HCT116 (cell line): Measurements from ENCODE around the gene IQCC. TPM values are rescaled to one million over a fixed set of nuclear protein-coding genes. Genes with fewer than 3 reads are reported as not detected.

ENCODE experiments used
- ATAC-seq: fragments of 200-7000 bp; cut with Tn5 transposase; 2 replicates; pipeline ENCODE4 v1.9.1; 2020; ENCODE audit warnings: mild to moderate bottlenecking, moderate library complexity
- BruUV-seq: library from RNA; stranded (reverse); fragments of 400-500 nt; replicated peaks from 2 replicates; lab custom pipeline; 2021; lab: Mats Ljungman, UMichigan
- CTCF ChIA-PET: fragments of 300-600 bp; sonication (Branson Sonifier 250); formaldehyde crosslinking; loops from one replicate; lab custom pipeline; 2021; ENCODE audit warnings: antibody characterized with exemption; lab: Charles Lee
- POLR2A ChIA-PET: fragments of 300-600, 350-600 bp; sonication (Branson Sonifier 250); formaldehyde crosslinking; loops from one replicate; lab custom pipeline; 2021; ENCODE audit warnings: antibody characterized with exemption; lab: Charles Lee
- RAD21 ChIA-PET, 2 experiments: fragments of 300-600 bp; sonication (Branson Sonifier 250); formaldehyde crosslinking; loops; one replicate each; lab custom pipeline; 2023; ENCODE audit warnings: low total read pairs in 2 of 2; ENCODE audit not compliant: uncharacterized antibody in 2 of 2, unreplicated experiment in 2 of 2, low non-redundant PET in 1 of 2; lab: Charles Lee
- DNase-seq: peaks from one replicate; pipeline ENCODE4 v3.0.0-alpha.2; 2010; ENCODE audit warnings: low read depth, low spot score
- H2AFZ ChIP-seq: fragments of 200-600 bp; shearing (Covaris generic), sonication (generic); 2 replicates; pipeline ENCODE4 v1.6.1; 2017; ENCODE audit warnings: low read depth, mixed run types, mixed read lengths, antibody characterized with exemption, low read length; ENCODE audit not compliant: poor library complexity, severe bottlenecking
- H3K27ac ChIP-seq: 2 replicates; pipeline ENCODE4 v1.5.1; 2012; ENCODE audit warnings: low read depth, low read length
- H3K27me3 ChIP-seq: fragments of 200-600 bp; sonication (generic); 2 replicates; pipeline ENCODE4 v1.6.1; 2016; ENCODE audit warnings: mixed run types, low read length, mixed read lengths; ENCODE audit not compliant: insufficient read depth
- H3K36me3 ChIP-seq, 2 experiments: fragments of 200-500 bp in 1 of 2; fragments of 200-600 bp in 1 of 2; sonication (Bioruptor generic) in 1 of 2; sonication (generic) in 1 of 2; 2 replicates each; pipeline versions ENCODE4 v1.5.1 to v1.6.1; 2014 to 2016; ENCODE audit warnings: low read length in 2 of 2, inconsistent platforms in 1 of 2, mixed read lengths in 1 of 2, mixed run types in 1 of 2; ENCODE audit not compliant: insufficient read depth in 2 of 2, control insufficient read depth in 1 of 2
- H3K4me1 ChIP-seq, 2 experiments: fragments of 200-600 bp in 1 of 2; sonication (generic) in 1 of 2; 2 replicates each; pipeline versions ENCODE4 v1.5.1 to v1.6.1; 2012 to 2017; ENCODE audit warnings: low read length in 2 of 2, inconsistent platforms in 1 of 2, mild to moderate bottlenecking in 1 of 2, mixed read lengths in 1 of 2, mixed run types in 1 of 2, moderate library complexity in 1 of 2; ENCODE audit not compliant: insufficient read depth in 2 of 2, control insufficient read depth in 1 of 2
- H3K4me2 ChIP-seq: fragments of 200-600 bp; sonication (generic); 2 replicates; pipeline ENCODE4 v1.6.1; 2017; ENCODE audit warnings: mixed run types, low read length, mixed read lengths
- H3K4me3 ChIP-seq, 2 experiments: fragments of 200-600 bp in 1 of 2; sonication (generic) in 1 of 2; replicated peaks in 1 of 2; 2 replicates each; pipeline ENCODE4 v1.5.1; 2011 to 2016; ENCODE audit warnings: low read length in 2 of 2, control low read depth in 1 of 2, low read depth in 1 of 2, mild to moderate bottlenecking in 1 of 2, mixed read lengths in 1 of 2, mixed run types in 1 of 2
- H3K79me2 ChIP-seq: fragments of 200-600 bp; sonication (generic); 2 replicates; pipeline ENCODE4 v1.6.1; 2017; ENCODE audit warnings: mild to moderate bottlenecking, mixed run types, low read length, moderate library complexity, mixed read lengths; ENCODE audit not compliant: insufficient read depth
- H3K9ac ChIP-seq: fragments of 200-600 bp; sonication (generic); 2 replicates; pipeline ENCODE4 v1.6.1; 2016; ENCODE audit warnings: low read length, mixed read lengths
- H3K9me2 ChIP-seq: fragments of 200-600 bp; sonication (generic), shearing (Covaris generic); 2 replicates; pipeline ENCODE4 v1.6.1; 2017; ENCODE audit warnings: mixed run types, mild to moderate bottlenecking, moderate library complexity; ENCODE audit not compliant: insufficient read depth
- H3K9me3 ChIP-seq, 2 experiments: fragments of 200-500 bp in 1 of 2; fragments of 200-600 bp in 1 of 2; sonication (Bioruptor generic) in 1 of 2; sonication (generic) in 1 of 2; 2 replicates each; pipeline ENCODE4 v1.6.1; 2014 to 2017; ENCODE audit warnings: low read length in 2 of 2, mixed read lengths in 2 of 2, inconsistent platforms in 1 of 2, low read depth in 1 of 2, mild to moderate bottlenecking in 1 of 2, mixed run types in 1 of 2, moderate library complexity in 1 of 2; ENCODE audit not compliant: control insufficient read depth in 1 of 2, insufficient read depth in 1 of 2
- H4K20me1 ChIP-seq: fragments of 200-600 bp; sonication (generic), shearing (Covaris generic); 2 replicates; pipeline ENCODE4 v1.6.1; 2017; ENCODE audit warnings: mixed run types, mild to moderate bottlenecking, moderate library complexity; ENCODE audit not compliant: insufficient read depth
- EZH2 ChIP-seq: fragments of 200-600 bp; sonication (generic); IDR thresholded peaks from 2 replicates; pipeline ENCODE4 v1.6.1; 2017; ENCODE audit warnings: antibody characterized with exemption, mixed run types
- EZH2phosphoT487 ChIP-seq: fragments of 200-600 bp; IDR thresholded peaks from 2 replicates; pipeline ENCODE4 v1.6.1; 2018; ENCODE audit warnings: antibody characterized with exemption, borderline replicate concordance
- FOSL1 ChIP-seq: IDR thresholded peaks from 2 replicates; pipeline ENCODE4 v1.6.1; 2012; ENCODE audit warnings: low read depth
- POLR2A ChIP-seq: IDR thresholded peaks from 2 replicates; pipeline ENCODE4 v1.7.0; 2011; ENCODE audit warnings: borderline replicate concordance; ENCODE audit not compliant: insufficient read depth, insufficient read length; ENCODE audit errors: extremely low read depth
- POLR2AphosphoS5 ChIP-seq: IDR thresholded peaks from 2 replicates; pipeline ENCODE4 v1.6.1; 2011; ENCODE audit warnings: mild to moderate bottlenecking, low read depth, low read length, moderate library complexity
- RAD21 ChIP-seq: IDR thresholded peaks from 2 replicates; pipeline ENCODE4 v1.6.1; 2012; ENCODE audit warnings: low read depth, mild to moderate bottlenecking
- SIN3A ChIP-seq: IDR thresholded peaks from 2 replicates; pipeline ENCODE4 v1.6.1; 2012; ENCODE audit warnings: low read depth
- SRF ChIP-seq: IDR thresholded peaks from 2 replicates; pipeline ENCODE4 v1.6.1; 2012; ENCODE audit warnings: low read depth
- TCF7L2 ChIP-seq: IDR thresholded peaks from 2 replicates; pipeline ENCODE4 v1.7.0; 2011; ENCODE audit warnings: borderline replicate concordance, inconsistent platforms; ENCODE audit not compliant: insufficient read depth, insufficient read length; ENCODE audit errors: extremely low read depth
- YY1 ChIP-seq: IDR thresholded peaks from 2 replicates; pipeline ENCODE4 v1.6.1; 2011; ENCODE audit warnings: low read length, low read depth, moderate library complexity, mild to moderate bottlenecking; ENCODE audit not compliant: insufficient replicate concordance; ENCODE audit errors: extremely low read depth
- ZFX ChIP-seq: fragments of 450-650 bp; IDR thresholded peaks from 2 replicates; pipeline ENCODE4 v1.6.1; 2017
- ZNF274 ChIP-seq: fragments of 200-500 bp; sonication (Bioruptor generic); IDR thresholded peaks from 2 replicates; pipeline ENCODE4 v1.6.1; 2014; ENCODE audit warnings: mild to moderate bottlenecking, low read depth, low read length, inconsistent platforms
- intact Hi-C: fragments of 100-400 bp; cut with micrococcal nuclease; formaldehyde crosslinking; loops from 2 replicates; pipeline ENCODE4 v1.10.0; 2022
- total RNA-seq: library from RNA; stranded (reverse); gene quantifications from one replicate; pipeline ENCODE4 v1.2.1, GENCODE V29; 2021; ENCODE audit not compliant: unreplicated experiment
- TF ChIP-seq, protein P1 (sequence below): IDR thresholded peaks from 2 replicates; pipeline ENCODE4 v1.6.1; 2012
- TF ChIP-seq, protein P2 (sequence below), 3 experiments: fragments of 200-600 bp in 1 of 3; sonication (generic) in 1 of 3; IDR thresholded peaks in 2 of 3; conservative IDR thresholded peaks in 1 of 3; 2 replicates each; pipeline ENCODE4 v1.5.1; 2012 to 2017; ENCODE audit warnings: low read depth in 2 of 3, low read length in 2 of 3, antibody characterized with exemption in 1 of 3, borderline replicate concordance in 1 of 3, control low read depth in 1 of 3, mild to moderate bottlenecking in 1 of 3, mixed read lengths in 1 of 3, mixed run types in 1 of 3, moderate library complexity in 1 of 3; ENCODE audit not compliant: insufficient read depth in 1 of 3
- TF ChIP-seq, protein P3 (sequence below): IDR thresholded peaks from 2 replicates; pipeline ENCODE4 v1.6.1; 2011; ENCODE audit warnings: mild to moderate bottlenecking, low read length, moderate library complexity; ENCODE audit not compliant: insufficient replicate concordance; ENCODE audit errors: extremely low read depth
- TF ChIP-seq, protein P4 (sequence below): IDR thresholded peaks from 2 replicates; pipeline ENCODE4 v1.6.1; 2012; ENCODE audit warnings: low read depth

Gene IQCC
- total RNA-seq, 1 experiment from 2014 or later, result 4.7 TPM

DNA sequence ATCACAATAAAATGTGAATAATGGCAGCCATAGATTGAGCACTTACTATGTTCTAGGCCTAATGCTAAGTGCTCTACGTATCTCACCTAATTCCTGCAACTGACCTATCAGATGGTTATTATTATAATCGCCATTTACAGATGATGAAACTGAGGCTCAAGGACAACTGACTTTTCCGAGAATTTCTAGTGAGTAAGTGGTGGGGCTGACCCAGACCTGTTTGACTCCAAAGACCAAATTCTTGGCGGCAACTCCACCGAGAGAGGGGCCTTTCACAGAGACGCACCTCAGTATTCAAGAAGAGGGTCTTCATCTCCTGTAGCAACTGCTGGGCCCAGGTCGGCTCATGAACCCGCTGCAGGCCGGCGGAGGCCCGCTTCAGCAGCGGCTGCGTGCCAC is 16.1 kb downstream of the IQCC start:
- Histone ChIP-seq H3K4me1 (peaks cover 15 to 35% of the 10 kb centered on the region in 2 experiments), H3K36me3 (peaks cover 13 to 23% of the 10 kb centered on the region in 2 experiments; a peak in 3 of 4 replicates), H3K27ac (peak overlapping the region; percentile 68), H3K9me2 (no peaks in the 10 kb centered on the region), H3K27me3 (no peaks in the 10 kb centered on the region), H3K4me3 (peak overlapping the region; percentile 96 to 99), H3K9me3 (no peaks in the 10 kb centered on the region), H3K9ac (peak overlapping the region; percentile 99), H3K4me2 (peak overlapping the region; percentile 96), H3K79me2 (peaks cover 43% of the 10 kb centered on the region), H2AFZ (no peak overlapping the region), H4K20me1 (no peaks in the 10 kb centered on the region)
- CTCF ChIA-PET, result interaction anchor here (0.7 to 1.0 kb wide), 2 partner anchors 27 to 114 kb away, joined by 3 read pairs; partner anchors contain the start of gene MARCKSL1
- POLR2A ChIA-PET, result no interaction called here
- intact Hi-C loops, result no loop called here
- RAD21 ChIA-PET, result interaction anchor here in 1 of 2 experiments (0.7 kb wide), 1 partner anchor 20 kb away, joined by 3 read pairs; no protein-coding TSS in a partner anchor
- TF ChIP-seq EZH2, result no peak
- TF ChIP-seq ZNF274, result no peak
- TF ChIP-seq YY1, result no peak
- TF ChIP-seq SIN3A, result no peak
- TF ChIP-seq POLR2A, result no peak
- TF ChIP-seq TCF7L2, result no peak
- no peak for TF ChIP-seq SRF
- no peak for TF ChIP-seq EZH2phosphoT487
- TF ChIP-seq, protein P1, sequence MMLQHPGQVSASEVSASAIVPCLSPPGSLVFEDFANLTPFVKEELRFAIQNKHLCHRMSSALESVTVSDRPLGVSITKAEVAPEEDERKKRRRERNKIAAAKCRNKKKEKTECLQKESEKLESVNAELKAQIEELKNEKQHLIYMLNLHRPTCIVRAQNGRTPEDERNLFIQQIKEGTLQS, result no peak
- no peak for TF ChIP-seq ZFX
- TF ChIP-seq, protein P2, sequence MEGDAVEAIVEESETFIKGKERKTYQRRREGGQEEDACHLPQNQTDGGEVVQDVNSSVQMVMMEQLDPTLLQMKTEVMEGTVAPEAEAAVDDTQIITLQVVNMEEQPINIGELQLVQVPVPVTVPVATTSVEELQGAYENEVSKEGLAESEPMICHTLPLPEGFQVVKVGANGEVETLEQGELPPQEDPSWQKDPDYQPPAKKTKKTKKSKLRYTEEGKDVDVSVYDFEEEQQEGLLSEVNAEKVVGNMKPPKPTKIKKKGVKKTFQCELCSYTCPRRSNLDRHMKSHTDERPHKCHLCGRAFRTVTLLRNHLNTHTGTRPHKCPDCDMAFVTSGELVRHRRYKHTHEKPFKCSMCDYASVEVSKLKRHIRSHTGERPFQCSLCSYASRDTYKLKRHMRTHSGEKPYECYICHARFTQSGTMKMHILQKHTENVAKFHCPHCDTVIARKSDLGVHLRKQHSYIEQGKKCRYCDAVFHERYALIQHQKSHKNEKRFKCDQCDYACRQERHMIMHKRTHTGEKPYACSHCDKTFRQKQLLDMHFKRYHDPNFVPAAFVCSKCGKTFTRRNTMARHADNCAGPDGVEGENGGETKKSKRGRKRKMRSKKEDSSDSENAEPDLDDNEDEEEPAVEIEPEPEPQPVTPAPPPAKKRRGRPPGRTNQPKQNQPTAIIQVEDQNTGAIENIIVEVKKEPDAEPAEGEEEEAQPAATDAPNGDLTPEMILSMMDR (IDR thresholded peaks at IDR 0.05 in 2 of 3, conservative IDR thresholded peaks at IDR 0.05 in 1 of 3; ENCODE audit: borderline replicate concordance in 1 of 3, insufficient read depth in 1 of 3, low read depth in 2 of 3, low read length in 2 of 3), result no peak
- no peak for TF ChIP-seq RAD21
- no peak for TF ChIP-seq FOSL1
- no peak for TF ChIP-seq POLR2AphosphoS5
- TF ChIP-seq, protein P3, sequence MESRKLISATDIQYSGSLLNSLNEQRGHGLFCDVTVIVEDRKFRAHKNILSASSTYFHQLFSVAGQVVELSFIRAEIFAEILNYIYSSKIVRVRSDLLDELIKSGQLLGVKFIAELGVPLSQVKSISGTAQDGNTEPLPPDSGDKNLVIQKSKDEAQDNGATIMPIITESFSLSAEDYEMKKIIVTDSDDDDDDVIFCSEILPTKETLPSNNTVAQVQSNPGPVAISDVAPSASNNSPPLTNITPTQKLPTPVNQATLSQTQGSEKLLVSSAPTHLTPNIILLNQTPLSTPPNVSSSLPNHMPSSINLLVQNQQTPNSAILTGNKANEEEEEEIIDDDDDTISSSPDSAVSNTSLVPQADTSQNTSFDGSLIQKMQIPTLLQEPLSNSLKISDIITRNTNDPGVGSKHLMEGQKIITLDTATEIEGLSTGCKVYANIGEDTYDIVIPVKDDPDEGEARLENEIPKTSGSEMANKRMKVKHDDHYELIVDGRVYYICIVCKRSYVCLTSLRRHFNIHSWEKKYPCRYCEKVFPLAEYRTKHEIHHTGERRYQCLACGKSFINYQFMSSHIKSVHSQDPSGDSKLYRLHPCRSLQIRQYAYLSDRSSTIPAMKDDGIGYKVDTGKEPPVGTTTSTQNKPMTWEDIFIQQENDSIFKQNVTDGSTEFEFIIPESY, result no peak
- TF ChIP-seq, protein P4, sequence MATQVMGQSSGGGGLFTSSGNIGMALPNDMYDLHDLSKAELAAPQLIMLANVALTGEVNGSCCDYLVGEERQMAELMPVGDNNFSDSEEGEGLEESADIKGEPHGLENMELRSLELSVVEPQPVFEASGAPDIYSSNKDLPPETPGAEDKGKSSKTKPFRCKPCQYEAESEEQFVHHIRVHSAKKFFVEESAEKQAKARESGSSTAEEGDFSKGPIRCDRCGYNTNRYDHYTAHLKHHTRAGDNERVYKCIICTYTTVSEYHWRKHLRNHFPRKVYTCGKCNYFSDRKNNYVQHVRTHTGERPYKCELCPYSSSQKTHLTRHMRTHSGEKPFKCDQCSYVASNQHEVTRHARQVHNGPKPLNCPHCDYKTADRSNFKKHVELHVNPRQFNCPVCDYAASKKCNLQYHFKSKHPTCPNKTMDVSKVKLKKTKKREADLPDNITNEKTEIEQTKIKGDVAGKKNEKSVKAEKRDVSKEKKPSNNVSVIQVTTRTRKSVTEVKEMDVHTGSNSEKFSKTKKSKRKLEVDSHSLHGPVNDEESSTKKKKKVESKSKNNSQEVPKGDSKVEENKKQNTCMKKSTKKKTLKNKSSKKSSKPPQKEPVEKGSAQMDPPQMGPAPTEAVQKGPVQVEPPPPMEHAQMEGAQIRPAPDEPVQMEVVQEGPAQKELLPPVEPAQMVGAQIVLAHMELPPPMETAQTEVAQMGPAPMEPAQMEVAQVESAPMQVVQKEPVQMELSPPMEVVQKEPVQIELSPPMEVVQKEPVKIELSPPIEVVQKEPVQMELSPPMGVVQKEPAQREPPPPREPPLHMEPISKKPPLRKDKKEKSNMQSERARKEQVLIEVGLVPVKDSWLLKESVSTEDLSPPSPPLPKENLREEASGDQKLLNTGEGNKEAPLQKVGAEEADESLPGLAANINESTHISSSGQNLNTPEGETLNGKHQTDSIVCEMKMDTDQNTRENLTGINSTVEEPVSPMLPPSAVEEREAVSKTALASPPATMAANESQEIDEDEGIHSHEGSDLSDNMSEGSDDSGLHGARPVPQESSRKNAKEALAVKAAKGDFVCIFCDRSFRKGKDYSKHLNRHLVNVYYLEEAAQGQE, result no peak
- no peak for DNase-seq
- BruUV-seq, result TSS peak; percentile 48
- ATAC-seq, result no peak; the same call in 1 of the 2 replicates
